HG03558 (cell line): ENCODE measurements around the gene CDCP1.

Source experiments
- ATAC-seq: cut with Tn5 transposase; IDR thresholded peaks from one replicate; pipeline ENCODE4 v1.9.1; 2021; ENCODE audit warnings: moderate number of reproducible peaks; ENCODE audit not compliant: unreplicated experiment; ENCODE audit errors: extremely low read depth

The CDCP1 gene

DNA sequence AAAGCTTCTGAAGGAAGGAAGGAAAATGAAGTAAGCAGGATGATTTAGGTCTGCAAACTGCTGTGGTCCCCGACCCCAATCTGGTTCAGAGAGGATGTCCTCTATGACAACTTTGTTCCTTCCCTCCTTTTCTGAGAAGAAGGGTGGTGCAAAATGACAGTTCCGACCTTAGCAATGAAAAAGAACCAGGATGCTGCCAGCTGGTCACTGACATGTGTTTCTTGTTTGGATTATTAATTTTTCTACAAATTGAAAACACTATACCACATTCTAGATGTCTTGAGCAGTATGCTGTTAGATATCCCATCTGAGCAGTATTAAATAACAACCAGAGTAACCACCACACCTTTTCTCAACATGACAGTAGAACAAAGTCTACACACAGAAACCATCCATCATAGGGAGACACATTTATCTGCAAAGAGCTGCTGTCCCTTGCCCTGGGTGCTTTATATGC lies 27.5 kb downstream of the CDCP1 start:
- no peak for ATAC-seq

DNA sequence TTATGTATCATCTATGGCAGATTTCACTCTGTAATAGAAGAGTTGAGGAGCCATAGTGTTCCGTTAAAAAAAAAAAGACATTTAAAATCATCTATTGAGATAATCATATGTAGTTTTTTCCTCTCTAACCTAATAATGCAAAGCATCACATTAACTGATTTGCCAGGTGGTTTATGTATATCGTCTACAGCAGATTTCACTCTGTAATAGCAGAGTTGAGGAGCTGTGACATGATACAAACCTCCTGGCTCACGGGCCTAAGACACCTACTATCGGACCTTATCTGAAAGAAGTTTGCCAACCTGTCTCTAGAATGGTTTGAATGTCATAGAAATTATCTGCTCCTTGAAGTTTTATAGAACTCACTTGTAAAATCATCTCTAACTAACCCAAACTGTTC lies 29.8 kb downstream of the CDCP1 start:
- no peak for ATAC-seq

DNA sequence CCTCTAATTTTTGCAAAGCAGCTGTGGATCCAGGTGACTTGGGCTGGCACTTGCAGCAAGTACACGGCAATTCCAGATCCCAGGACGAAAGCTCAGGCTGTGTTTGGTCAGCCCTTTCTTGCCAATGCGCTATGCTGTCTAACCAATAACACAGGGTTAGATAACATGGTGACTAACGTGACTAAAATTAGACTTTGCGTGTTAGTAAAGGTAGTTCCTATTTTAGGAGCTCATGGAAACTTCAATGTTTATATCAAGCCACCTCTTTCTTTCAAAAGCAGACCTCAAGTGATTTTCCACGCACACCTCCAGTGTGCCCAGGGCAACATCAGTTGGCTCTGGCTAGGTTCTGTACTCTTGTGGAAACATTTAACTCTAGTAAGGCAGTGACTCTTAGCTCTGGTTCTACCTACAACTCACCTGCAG lies 32.5 kb downstream of the CDCP1 start:
- no peak for ATAC-seq

DNA sequence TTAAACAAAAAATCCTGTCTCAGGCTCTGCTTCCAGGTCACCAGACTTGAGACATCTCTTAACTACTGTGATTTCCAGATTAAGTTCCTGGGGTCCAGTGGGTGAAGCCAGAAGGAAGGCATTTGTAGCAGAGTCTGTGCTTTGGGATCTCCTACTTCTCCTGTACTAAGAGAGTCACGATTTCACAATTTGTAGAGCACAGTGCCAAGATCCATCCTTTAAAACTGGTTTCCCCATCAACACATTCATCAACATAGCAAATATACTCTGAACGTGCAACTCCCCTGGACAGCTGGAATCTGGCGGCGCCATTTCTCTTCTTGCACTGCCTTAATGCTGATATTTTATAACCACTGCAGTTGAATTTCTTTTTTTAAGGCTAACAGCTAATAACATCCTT lies 33.2 kb downstream of the CDCP1 start:
- no peak for ATAC-seq

DNA sequence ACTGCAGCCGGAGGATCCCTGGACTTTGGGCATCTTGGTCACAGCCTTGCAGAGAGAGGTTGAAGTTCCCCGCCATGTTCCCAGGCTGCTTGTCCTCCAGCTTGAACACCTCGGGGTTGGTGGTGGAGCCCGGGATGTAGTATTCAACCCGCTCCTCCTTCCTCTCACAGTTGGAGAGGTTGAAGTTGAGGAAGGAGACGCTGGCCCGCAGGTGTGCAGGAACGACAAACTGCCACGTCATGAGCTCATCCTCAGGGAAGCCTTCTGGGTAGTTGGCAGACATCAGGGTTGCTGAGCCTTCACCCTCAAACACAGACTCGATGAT lies 35.7 kb downstream of the CDCP1 start:
- no peak for ATAC-seq

DNA sequence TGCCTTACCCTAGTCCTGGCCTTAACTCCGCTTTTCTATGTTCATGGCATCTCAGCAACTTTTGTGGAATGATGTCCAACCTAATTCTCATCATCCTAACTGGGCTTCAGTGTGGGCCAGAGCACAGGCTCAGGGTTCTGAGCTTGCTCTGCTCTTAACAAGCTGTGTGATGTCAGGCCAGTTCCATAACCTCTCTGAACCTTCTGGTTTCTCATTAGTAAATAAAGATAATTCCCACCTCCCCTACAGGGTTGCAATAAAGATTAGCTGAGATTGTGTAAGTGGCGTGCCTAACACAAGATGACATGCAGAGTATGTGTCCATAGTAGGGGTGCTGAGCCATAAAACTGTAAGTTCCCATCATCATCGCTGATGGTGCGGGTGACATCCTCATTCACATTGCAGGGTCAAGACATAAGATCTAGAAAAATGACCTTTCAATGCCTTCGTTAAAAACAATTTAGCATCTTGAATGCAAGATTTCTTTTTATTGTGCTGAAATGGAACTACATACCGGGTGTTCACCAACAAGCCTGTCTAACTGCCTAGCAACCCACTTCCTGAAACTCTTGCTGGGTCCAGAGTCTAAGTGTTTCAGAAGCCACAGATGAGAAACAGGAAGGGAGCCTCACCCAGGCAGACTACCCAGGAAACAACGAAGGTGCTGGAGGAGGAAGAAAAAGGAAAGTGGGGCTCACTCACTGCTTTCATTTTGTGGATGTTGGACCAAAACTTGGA lies 36.2 kb downstream of the CDCP1 start:
- no peak for ATAC-seq

DNA sequence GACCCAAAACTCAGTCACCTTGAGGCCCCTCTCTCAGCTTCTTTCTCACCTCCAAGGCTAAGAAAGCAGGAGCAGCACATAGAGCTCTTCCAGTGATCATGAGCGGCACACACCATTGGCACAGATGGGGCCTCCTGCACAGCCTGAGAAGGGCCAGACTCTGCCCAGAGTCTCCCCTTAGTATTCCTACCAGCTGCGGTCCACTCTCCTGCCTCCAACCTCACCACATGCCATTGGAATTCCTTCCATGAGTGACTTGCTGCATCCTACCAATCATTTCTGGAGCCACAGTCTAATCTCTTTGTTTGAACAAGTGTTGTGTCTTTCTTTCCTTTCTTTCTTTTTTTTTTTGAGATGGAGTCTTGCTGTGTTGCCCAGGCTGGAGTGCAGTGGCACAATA lies 39.3 kb downstream of the CDCP1 start:
- ATAC-seq, result no peak

DNA sequence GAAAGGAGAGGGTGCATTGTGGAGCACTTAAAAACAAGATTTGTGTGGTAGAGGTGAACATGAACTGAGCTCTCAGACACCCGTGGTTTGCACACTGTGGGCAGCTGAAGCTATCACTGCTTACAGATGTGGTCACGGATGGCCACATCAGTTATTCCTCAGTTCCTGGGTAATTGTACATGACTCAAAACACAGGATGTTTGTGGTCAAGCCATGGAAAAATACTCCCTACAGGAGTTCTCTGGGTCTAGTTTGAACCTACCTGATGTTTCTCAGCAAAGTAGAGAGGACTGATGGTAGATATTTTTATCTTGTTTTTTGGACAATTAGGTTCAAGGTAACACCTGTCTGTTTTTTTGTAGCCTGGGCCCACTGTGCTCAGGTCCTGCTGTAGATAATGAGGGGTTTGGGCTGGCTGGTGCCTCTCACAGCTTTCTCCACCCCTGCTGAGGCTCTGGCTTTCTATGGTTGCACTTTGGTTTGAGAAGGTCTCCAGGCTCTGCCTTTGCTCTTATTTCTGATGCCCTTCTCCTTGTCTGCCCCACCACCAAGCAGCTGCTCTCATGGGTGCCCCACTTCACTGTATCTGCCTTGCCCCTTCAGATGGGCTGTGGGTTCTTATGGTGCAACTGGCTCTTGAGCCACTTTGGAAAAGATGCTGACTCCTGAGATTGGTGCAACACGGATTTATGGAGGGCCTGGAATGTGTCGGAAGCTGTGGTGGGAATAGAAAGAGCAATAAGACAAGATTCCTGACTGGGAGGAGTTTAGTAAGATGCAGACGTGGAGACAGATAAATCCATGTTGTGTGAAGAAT lies 40.1 kb downstream of the CDCP1 start:
- no peak for ATAC-seq

DNA sequence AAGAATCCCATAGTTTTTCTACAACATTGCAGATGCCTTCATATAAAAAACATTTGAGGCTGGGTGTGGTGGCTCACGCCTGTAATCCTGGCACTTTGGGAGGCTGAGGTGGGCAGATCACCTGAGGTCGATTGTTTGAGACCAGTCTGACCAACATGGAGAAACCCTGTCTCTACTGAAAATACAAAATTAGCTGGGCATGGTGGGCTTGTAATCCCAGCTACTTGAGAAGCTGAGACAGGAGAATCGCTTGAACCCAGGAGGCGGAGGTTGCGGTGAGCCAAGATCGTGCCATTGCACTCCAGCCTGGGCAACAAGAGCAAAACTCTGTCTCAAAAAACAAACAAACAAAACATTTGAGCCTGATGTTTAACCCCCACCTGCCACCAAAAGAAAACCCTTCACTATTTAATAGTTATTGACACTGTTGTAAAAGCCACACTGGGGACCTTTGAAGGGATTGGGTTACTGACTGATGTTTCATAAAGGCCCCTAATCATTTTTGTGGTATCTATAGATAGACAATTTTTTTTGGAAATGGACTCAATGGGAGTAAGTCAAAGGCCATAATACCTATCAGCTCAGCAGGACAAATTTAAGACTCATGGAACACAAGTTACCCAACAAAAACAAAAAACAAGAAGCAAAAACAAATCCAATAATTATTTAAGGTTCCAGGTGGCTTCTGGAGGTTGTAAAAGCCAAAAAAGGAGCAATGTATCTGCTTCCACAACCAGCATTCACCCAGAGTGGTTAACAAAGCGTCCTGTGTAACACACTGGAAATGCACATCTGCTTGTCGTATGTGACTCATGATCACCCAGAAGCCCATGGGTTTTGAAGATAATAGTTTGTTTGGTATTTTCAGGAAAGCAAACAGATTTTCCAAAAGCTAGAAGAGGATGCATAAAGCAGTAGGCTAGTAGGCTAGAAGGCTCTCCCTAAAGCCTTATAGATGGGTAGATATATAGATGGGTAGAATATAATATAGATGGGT lies 41.2 kb downstream of the CDCP1 start:
- no peak for ATAC-seq

DNA sequence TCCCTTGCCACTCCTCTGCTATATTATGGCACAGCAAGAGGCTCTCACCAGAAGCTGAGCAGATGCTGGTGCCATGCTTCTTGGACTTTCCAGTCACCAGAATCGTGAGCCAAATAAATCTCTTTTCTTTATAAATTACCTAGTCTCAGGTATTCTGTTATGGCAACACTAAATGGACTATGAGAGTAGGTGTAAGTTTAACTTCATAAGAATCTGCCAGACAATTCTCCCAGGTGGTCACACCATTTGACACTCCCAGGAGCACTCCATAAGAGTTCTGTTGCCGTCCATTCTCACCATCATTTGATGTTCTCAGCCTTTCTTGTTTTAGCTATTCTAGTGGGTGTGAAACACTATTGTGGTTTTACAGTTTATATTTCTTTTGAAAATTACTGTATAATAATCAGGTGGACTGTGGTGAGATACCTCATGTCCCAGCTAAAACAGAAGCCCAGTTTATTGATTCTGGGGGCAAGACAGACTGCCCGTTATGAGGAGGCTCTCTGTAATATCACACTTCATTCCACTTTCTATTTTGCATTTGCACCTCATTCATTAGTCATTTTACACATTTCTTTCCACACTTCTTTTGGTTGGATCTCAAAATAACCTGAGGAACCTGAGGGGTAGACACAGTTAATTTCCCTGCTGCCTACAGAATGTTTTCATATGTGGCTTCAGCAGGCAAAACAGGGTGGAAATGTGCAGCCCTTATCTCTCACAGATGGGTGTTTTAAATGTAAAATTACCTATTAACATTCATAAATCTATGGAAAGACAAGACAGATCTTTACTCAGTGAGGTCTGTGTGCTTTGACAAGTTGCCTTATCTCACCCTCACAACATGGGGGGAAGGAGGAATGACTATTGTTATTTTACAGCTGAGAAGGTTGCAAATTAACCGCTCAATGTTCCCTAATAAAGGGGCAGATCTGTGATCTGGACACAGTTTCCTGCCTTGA lies 42.1 kb downstream of the CDCP1 start:
- no peak for ATAC-seq

DNA sequence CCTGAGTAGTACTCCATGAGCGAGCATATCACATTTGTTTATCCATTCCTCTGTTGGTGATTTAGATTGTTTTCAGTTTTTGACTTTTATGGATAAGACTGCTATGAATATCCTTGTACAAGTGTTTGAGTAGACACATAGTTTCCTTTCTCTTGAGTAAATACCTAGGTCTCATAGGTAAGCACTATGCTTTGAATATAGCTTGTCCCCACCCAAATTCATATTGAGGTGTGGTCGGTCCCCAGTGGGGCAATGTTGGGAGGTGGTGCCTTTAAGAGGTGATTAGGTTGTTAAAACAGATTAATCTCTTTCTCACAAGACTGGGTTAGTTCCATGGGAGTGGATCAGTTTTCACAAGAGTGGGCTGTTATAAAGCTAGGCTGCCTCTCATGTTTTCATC lies 42.8 kb downstream of the CDCP1 start:
- no peak for ATAC-seq

DNA sequence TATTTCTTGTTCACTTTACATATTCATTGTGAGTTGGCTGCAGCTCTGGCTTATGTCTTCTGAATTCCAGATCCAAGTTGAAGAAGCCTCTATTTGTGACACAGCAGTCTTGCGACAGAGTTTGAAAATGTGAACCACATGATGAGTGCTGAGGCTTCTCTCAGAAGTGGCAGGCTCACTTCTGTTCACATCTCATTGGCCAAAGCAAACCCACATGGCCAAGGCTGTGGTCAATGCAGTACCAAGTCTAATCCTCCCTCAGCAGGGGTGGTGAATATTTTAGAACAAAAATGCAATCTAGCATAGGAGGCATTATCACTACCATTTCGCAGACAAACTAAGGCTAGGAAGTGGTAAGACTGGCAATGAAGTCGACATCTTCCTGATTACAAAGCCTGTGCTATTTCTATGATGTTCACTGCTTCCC lies 45.2 kb downstream of the CDCP1 start:
- no peak for ATAC-seq

DNA sequence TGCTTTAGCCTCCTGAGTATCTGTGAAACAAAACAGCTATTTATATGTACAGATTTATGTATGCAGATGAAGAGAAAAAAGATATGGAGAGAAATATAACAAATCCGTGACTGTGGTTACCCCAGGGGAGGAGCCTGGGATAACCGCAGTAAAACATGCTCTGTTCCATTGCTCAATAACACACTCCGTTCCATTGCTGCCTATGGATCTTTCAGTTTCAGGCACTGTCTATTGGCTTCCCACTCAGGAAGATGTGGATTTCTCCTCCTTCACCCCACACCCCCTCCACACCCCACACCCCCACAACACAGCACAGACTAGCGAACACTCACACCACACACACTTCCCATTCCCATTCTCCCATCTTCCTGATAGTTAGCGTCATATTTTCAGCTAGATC lies 47.9 kb downstream of the CDCP1 start:
- no peak for ATAC-seq

DNA sequence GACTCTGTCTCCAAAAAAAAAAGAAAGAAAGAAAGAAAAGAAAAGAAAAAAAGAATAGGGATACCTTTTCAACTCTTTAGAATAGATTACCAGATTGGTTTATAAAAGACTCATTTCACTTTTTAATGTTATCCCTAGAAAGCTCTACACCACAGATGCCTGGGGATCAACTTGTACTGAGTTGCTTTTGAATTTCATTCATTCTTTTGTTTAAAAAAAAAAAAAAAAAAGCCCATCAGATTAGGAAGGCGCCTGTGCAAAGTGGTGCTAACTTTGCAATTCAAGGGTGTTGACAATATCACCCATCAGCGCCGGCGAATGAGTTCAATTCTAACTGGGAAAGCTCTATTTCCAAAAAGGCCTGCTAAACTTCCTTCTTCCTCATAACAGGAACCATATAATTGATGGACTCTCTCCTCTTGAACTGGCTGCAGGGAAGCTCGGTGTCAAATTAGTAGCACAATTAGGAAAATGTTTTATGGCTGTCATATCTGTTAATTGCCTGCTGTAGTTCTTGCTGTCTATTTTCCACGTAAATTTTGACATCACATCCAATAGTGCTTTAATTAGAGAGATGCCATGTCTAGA lies 48.8 kb downstream of the CDCP1 start:
- no peak for ATAC-seq

DNA sequence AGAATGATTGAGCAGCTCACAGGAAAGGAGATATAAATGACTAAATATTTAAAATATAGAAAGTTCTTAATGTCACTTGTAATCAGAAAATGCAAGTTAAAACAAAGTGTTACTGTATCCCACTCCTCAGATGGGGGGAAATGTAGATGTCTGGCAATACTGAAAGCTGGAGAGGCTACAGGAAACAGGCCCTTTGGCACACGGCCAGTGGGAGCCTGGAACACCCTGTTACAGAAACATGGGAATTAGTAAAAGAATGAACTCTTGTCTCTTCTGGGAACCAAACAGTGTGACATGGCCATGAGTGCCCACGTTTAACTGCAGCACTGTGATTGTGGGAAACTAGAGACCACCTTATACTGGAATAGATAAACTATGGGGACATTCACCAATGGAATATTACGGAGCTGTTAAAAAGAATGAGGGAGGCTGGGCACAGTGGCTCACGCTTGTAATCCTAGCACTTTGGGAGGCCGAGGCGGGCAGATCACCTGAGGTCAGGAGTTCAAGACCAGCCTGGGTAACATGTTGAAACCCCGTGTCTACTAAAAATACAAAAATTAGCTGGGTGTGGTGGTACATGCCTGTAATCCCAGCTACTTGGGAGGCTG lies 50.2 kb downstream of the CDCP1 start:
- no peak for ATAC-seq

DNA sequence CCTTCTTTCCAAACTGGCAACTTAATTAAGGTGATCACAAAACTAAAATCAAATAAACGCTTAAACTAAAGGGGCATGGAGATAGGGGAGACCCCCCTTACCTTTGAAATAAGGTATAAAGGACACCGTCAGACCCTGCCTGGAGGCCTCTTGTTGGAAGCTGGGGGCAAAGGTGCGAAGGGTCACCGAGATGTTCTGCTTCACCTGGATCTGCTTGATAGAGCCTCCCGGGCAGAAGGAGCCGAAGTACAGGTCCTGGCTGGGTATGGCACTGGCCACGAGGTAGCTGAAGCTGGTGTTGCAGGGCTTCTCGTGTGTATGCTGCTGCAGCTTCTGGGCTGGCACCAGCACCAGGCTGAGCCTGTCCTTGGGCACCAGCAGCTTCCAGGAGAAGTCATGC lies 53.0 kb downstream of the CDCP1 start:
- ATAC-seq, result no peak

DNA sequence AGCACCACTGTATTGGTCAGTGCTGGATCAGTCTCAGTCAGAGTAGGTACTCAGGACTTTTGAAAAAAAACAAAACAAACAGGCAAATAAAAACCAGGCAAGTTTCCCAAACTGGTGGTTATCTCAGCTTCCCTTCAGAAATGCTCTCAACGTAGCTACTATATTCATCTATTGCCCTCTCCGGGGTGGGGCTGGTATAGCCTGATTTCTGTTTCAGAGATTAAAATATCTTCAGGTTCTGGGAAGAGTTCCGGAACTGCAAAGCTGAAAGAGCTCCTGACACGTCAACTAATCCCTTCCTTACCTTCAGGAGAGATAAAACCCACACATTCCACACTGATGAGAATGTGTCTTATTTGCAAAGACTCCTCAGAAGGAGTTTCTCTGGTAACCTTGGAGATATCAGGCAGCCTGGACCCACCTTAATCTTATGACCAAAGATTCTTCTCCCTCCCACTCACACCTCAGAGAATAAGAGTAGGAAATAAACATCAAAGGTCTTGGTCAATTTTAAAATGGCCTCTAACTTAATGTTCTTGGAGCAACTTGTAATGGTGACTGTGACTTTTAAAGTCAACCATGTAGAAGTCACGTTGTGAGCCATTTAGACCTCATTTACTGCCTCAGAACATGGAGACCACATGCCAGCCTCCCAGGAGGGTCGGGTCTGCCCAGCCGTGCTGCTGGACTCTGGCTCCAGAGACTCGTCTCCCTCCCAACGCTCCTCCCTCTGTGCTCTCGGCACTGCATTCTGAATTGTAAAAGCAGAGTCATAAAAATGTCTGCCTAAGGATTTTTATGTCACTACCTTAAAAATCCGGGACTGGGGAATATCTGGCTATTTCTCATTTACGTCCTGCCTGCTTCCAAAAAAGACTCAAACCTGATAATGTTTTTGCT lies 53.8 kb downstream of the CDCP1 start:
- no peak for ATAC-seq

DNA sequence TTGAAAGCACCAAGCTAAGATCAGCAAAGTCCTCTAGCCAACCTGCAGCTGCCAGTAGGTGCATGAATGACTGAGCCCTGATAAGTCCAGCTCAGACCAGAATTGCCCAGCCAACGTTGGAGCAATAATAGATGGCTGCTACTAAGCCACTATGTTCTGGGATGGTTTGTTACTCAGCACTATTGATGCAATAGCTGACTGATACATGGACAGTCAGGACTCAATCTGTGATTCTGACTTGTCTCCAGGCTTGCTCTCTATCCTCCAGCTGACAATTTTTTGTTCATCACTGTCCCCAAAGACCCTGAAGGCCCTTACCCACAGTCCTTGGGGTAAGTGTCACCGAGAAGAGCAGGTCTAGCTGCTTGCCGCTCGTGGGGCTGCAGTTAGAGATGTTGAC lies 55.3 kb downstream of the CDCP1 start:
- no peak for ATAC-seq
